GM13977 (cell line): ENCODE results near the gene MPLKIP.

ENCODE experiments used
- DNase-seq: peaks from one replicate; pipeline ENCODE4 v3.0.0; 2012; ENCODE audit warnings: low spot score
- CTCF ChIP-seq: IDR thresholded peaks from 2 replicates; pipeline ENCODE4 v1.5.1; 2012; ENCODE audit warnings: mild to moderate bottlenecking, control low read depth; ENCODE audit not compliant: insufficient read depth; ENCODE audit errors: extremely low read depth, missing control alignments
- in situ Hi-C: fragments of 300-500 bp; cut with MboI; formaldehyde crosslinking; loops from one replicate; pipeline ENCODE4 v1.12.0; 2022; ENCODE audit warnings: low sequenced_read_pairs, low pct_unique_long_range_greater_than_20kb, mixed read lengths, inconsistent platforms; ENCODE audit not compliant: unreplicated experiment

MPLKIP gene

GRCh38 chr7:40095695-40096327 is 38.6 kb downstream of the MPLKIP start:
- in situ Hi-C loops = no loop called here
- no peak for DNase-seq
- no peak for TF ChIP-seq CTCF

DNA sequence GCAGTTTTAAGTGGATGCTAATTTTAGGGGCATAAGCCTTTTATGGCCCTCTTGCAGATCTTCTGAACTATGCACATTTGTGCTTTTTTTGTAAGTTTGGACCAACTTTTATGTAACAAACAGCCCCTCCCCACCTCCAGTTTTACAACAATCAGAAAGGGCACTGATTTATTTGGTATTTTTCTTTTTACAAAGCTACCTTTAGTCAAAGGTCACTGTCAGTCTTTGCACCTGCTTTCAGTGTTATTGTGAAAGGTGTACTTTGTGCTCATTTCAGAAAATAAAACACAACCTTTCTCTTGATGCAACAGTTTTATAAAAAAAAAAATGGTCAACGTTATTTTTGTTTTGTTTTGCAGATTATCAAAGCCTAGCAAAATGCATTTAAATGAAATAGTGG is 39.2 kb downstream of the MPLKIP start:
- in situ Hi-C loops = no loop called here
- no peak for DNase-seq
- TF ChIP-seq CTCF = no peak

GRCh38 chr7:40093631-40094350 is 40.6 kb downstream of the MPLKIP start:
- no peak for DNase-seq
- no peak for TF ChIP-seq CTCF

GRCh38 chr7:40092182-40092581 is 42.2 kb downstream of the MPLKIP start:
- in situ Hi-C loops = no loop called here
- TF ChIP-seq CTCF = no peak
- DNase-seq = no peak

More at GRCh38 chr7:40093631-40094350, 40.6 kb downstream of the MPLKIP start:
- in situ Hi-C loops = no loop called here

- in situ Hi-C loops = no loop called here
- no peak for TF ChIP-seq CTCF
- DNase-seq = no peak
Observed at GRCh38 chr7:40077849-40078248, 56.6 kb downstream of the MPLKIP start.
